OCI-LY1 (cell line): ENCODE measurements around the gene TMEM235.

Experiments
- H2AFZ ChIP-seq: fragments of 200-600 bp; sonication (generic), shearing (Covaris generic); 2 replicates; pipeline ENCODE4 v1.6.0; 2014; ENCODE audit warnings: antibody characterized with exemption, mild to moderate bottlenecking, low read length
- H3F3A ChIP-seq: fragments of 200-600 bp; sonication (generic), shearing (Covaris generic); 2 replicates; pipeline ENCODE4 v1.6.0; 2014; ENCODE audit warnings: mild to moderate bottlenecking, antibody characterized with exemption, low read length, moderate library complexity; ENCODE audit not compliant: insufficient read depth
- H3K27ac ChIP-seq: fragments of 200-600 bp; sonication (generic); 2 replicates; pipeline ENCODE4 v1.5.1; 2014; ENCODE audit warnings: low read length, mixed run types, mild to moderate bottlenecking, low read depth; ENCODE audit not compliant: poor library complexity, severe bottlenecking
- H3K27me3 ChIP-seq: fragments of 200-600 bp; sonication (generic); 2 replicates; pipeline ENCODE4 v1.6.0; 2014; ENCODE audit warnings: antibody characterized with exemption, mild to moderate bottlenecking, low read length, moderate library complexity; ENCODE audit not compliant: insufficient read depth
- H3K36me3 ChIP-seq: fragments of 200-600 bp; sonication (generic); 2 replicates; pipeline ENCODE4 v1.6.1; 2014; ENCODE audit warnings: mild to moderate bottlenecking, antibody characterized with exemption, low read length, moderate library complexity, mixed read lengths; ENCODE audit not compliant: insufficient read depth
- H3K4me1 ChIP-seq: fragments of 200-600 bp; sonication (generic); 2 replicates; pipeline ENCODE4 v1.5.1; 2014; ENCODE audit warnings: mild to moderate bottlenecking, low read length, moderate library complexity; ENCODE audit not compliant: insufficient read depth, severe bottlenecking
- H3K4me2 ChIP-seq: fragments of 200-600 bp; sonication (generic), shearing (Covaris generic); 2 replicates; pipeline ENCODE4 v1.6.1; 2014; ENCODE audit warnings: low read length
- H3K4me3 ChIP-seq: fragments of 200-600 bp; sonication (generic); 2 replicates; pipeline ENCODE4 v1.5.1; 2014; ENCODE audit warnings: low read length, low read depth, mild to moderate bottlenecking, mixed read lengths; ENCODE audit not compliant: poor library complexity, severe bottlenecking
- H3K79me2 ChIP-seq: fragments of 200-600 bp; shearing (Covaris generic); 2 replicates; pipeline ENCODE4 v1.6.1; 2016; ENCODE audit warnings: mixed run types, low read length, mixed read lengths; ENCODE audit not compliant: insufficient read depth
- H3K9ac ChIP-seq: fragments of 200-600 bp; sonication (generic), shearing (Covaris generic); 2 replicates; pipeline ENCODE4 v1.6.1; 2014; ENCODE audit warnings: mild to moderate bottlenecking, low read length, mixed read lengths
- H3K9me2 ChIP-seq: fragments of 200-600 bp; sonication (generic), shearing (Covaris generic); 2 replicates; pipeline ENCODE4 v1.6.1; 2014; ENCODE audit warnings: low read depth, mild to moderate bottlenecking, low read length, mixed read lengths
- H3K9me3 ChIP-seq: fragments of 200-600 bp; shearing (Covaris generic); 2 replicates; pipeline ENCODE4 v1.6.1; 2014; ENCODE audit warnings: low read length, mixed read lengths
- H4K20me1 ChIP-seq: fragments of 200-600 bp; sonication (generic), shearing (Covaris generic); 2 replicates; pipeline ENCODE4 v1.6.0; 2016; ENCODE audit warnings: mild to moderate bottlenecking, low read length; ENCODE audit not compliant: insufficient read depth
- CTCF ChIP-seq: fragments of 200-600 bp; sonication (generic), shearing (Covaris generic); IDR thresholded peaks from 2 replicates; pipeline ENCODE4 v1.5.1; 2017; ENCODE audit warnings: mild to moderate bottlenecking, antibody characterized with exemption, low read length, moderate library complexity, mixed read lengths
- EZH2 ChIP-seq: fragments of 200-600 bp; sonication (generic), shearing (Covaris generic); IDR thresholded peaks from 2 replicates; pipeline ENCODE4 v1.8.0; 2017; ENCODE audit warnings: borderline replicate concordance, mixed run types, mild to moderate bottlenecking, antibody characterized with exemption, low read length, moderate library complexity, mixed read lengths

The TMEM235 gene

GRCh38 chr17:78238823-78239488 lies 7.5 kb downstream of the TMEM235 start:
- Histone ChIP-seq H3K9ac (peak overlapping the region; percentile 54; the same call in 1 of the 2 replicates), H3K27ac (peak overlapping the region; percentile 95), H3K9me3 (no peaks in the 10 kb centered on the region), H3K79me2 (no peaks in the 10 kb centered on the region), H4K20me1 (no peaks in the 10 kb centered on the region), H3K27me3 (no peaks in the 10 kb centered on the region; the same call in 1 of the 2 replicates), H2AFZ (no peak overlapping the region), H3K4me3 (peak overlapping the region; percentile 31), H3K9me2 (no peaks in the 10 kb centered on the region), H3K36me3 (no peaks in the 10 kb centered on the region), H3K4me1 (peaks cover 62% of the 10 kb centered on the region), H3K4me2 (peak overlapping the region; percentile 57), H3F3A (no peaks in the 10 kb centered on the region; the same call in 1 of the 2 replicates)
- TF ChIP-seq EZH2: no peak
- no peak for TF ChIP-seq CTCF

GRCh38 chr17:78239489-78239931 lies 8.1 kb downstream of the TMEM235 start:
- no peaks in the 10 kb centered on the region for H3K79me2 ChIP-seq
- peak overlapping the region; percentile 95 for H3K27ac ChIP-seq
- TF ChIP-seq CTCF: no peak
- TF ChIP-seq EZH2: no peak
- H3K4me2 ChIP-seq: peak overlapping the region; percentile 57
- H3K9me3 ChIP-seq: no peaks in the 10 kb centered on the region
- H3K9me2 ChIP-seq: no peaks in the 10 kb centered on the region
- no peaks in the 10 kb centered on the region for H3K36me3 ChIP-seq
- H3K4me3 ChIP-seq: peak overlapping the region; percentile 31
- peaks cover 62% of the 10 kb centered on the region for H3K4me1 ChIP-seq
- H2AFZ ChIP-seq: no peak overlapping the region
- H3K9ac ChIP-seq: peak overlapping the region; percentile 54; the same call in 1 of the 2 replicates
- H3F3A ChIP-seq: no peaks in the 10 kb centered on the region; the same call in 1 of the 2 replicates
- no peaks in the 10 kb centered on the region for H3K27me3 ChIP-seq
- H4K20me1 ChIP-seq: no peaks in the 10 kb centered on the region

GRCh38 chr17:78240012-78240655 lies 8.7 kb downstream of the TMEM235 start:
- no peak overlapping the region for H3K9ac ChIP-seq

More at GRCh38 chr17:78240012-78240655, 8.7 kb downstream of the TMEM235 start:
- Histone ChIP-seq H3K9me2 (no peaks in the 10 kb centered on the region), H3K9me3 (no peaks in the 10 kb centered on the region), H3K4me3 (no peak overlapping the region), H3K79me2 (no peaks in the 10 kb centered on the region), H2AFZ (no peak overlapping the region), H3K4me1 (peaks cover 62% of the 10 kb centered on the region), H3K27ac (peak overlapping the region; percentile 95), H3K4me2 (no peak overlapping the region), H3K27me3 (no peaks in the 10 kb centered on the region), H3F3A (no peaks in the 10 kb centered on the region; the same call in 1 of the 2 replicates), H4K20me1 (no peaks in the 10 kb centered on the region), H3K36me3 (no peaks in the 10 kb centered on the region)
- TF ChIP-seq CTCF (no peak), EZH2 (no peak)
